Glomerular endothelial cell (primary cell): Measurements from ENCODE around the gene ZSWIM7. TPM values are rescaled to one million over a fixed set of nuclear protein-coding genes. Genes with fewer than 3 reads are reported as not detected.
A peak's percentile ranks its signal among the peaks of the same experiment; 100 is the strongest.
"Not testable (repeated sequence)": the region's sequence is repeated elsewhere in the genome, so short reads cannot be mapped to it uniquely, and the experiment has no call there.

Experiments
- DNase-seq: peaks from one replicate; pipeline ENCODE4 v3.0.0-alpha.2; 2011; ENCODE audit warnings: low read depth, low spot score; ENCODE audit errors: extremely low read depth
- total RNA-seq: library from RNA; depleted of rRNA; stranded (reverse); fragments of >200 nt; gene quantifications from 2 replicates; pipeline ENCODE4 v1.2.3, GENCODE V29; 2015

ZSWIM7 gene
- total RNA-seq, 1 donor from 2014 or later = 24.3 TPM

- no peak for DNase-seq
These were observed 41.0 kb downstream of the ZSWIM7 start for GRCh38 chr17:15958484-15958854.

- DNase-seq = no peak
These were observed 41.7 kb downstream of the ZSWIM7 start for GRCh38 chr17:15957608-15958307.

- no peak for DNase-seq
These were observed 42.3 kb downstream of the ZSWIM7 start for GRCh38 chr17:15957206-15957605.

- DNase-seq = no peak
These were observed 43.5 kb downstream of the ZSWIM7 start for GRCh38 chr17:15955793-15956541.

- DNase-seq = peak; percentile 88
These were observed 45.3 kb downstream of the ZSWIM7 start for GRCh38 chr17:15954222-15954621.

GRCh38 chr17:15952916-15953790 lies 46.4 kb downstream of the ZSWIM7 start:
- no peak for DNase-seq

- DNase-seq = no peak
These were observed 47.4 kb downstream of the ZSWIM7 start for GRCh38 chr17:15952048-15952532.

- DNase-seq = no peak
These were observed 48.0 kb downstream of the ZSWIM7 start for GRCh38 chr17:15951368-15952047.

- no peak for DNase-seq
These were observed 51.3 kb downstream of the ZSWIM7 start for GRCh38 chr17:15947976-15948752.

- DNase-seq = no peak
These were observed 52.2 kb downstream of the ZSWIM7 start for GRCh38 chr17:15947271-15947670.

- DNase-seq = no peak
These were observed 52.8 kb downstream of the ZSWIM7 start for GRCh38 chr17:15946611-15947120.

- no peak for DNase-seq
These were observed 53.8 kb downstream of the ZSWIM7 start for GRCh38 chr17:15945527-15946191.

- DNase-seq = no peak
These were observed 54.6 kb downstream of the ZSWIM7 start, which contains the start of gene ADORA2B for GRCh38 chr17:15944759-15945526. ADORA2B (plus strand) TSS chr17:15945130; CDS start chr17:15945249, 119 bp downstream.

- no peak for DNase-seq
These were observed 55.3 kb downstream of the ZSWIM7 start for GRCh38 chr17:15943971-15944758.

- no peak for DNase-seq
These were observed 57.2 kb downstream of the ZSWIM7 start for GRCh38 chr17:15942207-15942833.

GRCh38 chr17:15941781-15942180 lies 57.7 kb downstream of the ZSWIM7 start:
- no peak for DNase-seq

GRCh38 chr17:15936481-15936880 lies 63.0 kb downstream of the ZSWIM7 start:
- not testable (repeated sequence) for DNase-seq
